Measurements from ENCODE around the gene LURAP1L. TPM values are rescaled to one million over a fixed set of nuclear protein-coding genes. Genes with fewer than 3 reads are reported as not detected.

The LURAP1L gene
- total RNA-seq, 1 experiment from 2014 or later, result 26.8 TPM

DNA sequence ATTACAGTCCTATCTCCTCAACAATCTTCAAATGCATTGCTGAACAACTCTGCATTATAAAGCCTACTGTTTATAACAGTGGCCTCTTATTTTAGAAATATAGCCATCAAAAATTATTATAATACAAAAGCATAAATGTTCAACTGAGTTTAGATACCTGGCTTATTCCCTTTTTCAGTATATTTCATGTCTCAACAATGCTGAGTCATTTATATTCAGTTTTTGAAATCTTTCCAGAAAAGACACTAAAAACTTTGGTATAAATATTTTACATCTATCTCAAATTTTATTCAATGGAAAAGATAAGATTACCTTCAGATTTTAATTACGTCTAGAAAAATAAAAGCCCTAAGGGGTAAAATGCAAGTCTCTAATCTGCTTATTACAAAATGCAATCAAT, 37.9 kb downstream of the LURAP1L start:
- no peak for DNase-seq (ENCODE audit: low spot score)

DNA sequence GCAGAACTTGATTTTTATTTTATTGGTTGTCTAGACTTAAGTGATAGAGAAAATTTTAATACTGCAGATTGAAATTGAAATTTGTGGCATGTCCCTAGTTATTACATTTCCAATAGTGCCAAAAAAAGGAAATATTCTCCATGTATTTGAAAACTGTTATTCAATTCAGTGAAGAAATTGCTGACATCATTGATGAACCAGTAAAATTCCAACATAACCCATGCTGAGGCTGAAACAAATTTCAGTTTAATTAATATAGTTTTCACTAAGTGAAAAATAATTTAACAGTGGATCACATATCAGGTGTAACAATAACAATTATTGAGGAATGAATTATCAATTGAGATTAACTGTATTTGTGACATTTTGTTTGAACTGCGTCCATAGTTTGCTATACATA, 38.7 kb downstream of the LURAP1L start:
- no peak for DNase-seq (ENCODE audit: low spot score)

DNA sequence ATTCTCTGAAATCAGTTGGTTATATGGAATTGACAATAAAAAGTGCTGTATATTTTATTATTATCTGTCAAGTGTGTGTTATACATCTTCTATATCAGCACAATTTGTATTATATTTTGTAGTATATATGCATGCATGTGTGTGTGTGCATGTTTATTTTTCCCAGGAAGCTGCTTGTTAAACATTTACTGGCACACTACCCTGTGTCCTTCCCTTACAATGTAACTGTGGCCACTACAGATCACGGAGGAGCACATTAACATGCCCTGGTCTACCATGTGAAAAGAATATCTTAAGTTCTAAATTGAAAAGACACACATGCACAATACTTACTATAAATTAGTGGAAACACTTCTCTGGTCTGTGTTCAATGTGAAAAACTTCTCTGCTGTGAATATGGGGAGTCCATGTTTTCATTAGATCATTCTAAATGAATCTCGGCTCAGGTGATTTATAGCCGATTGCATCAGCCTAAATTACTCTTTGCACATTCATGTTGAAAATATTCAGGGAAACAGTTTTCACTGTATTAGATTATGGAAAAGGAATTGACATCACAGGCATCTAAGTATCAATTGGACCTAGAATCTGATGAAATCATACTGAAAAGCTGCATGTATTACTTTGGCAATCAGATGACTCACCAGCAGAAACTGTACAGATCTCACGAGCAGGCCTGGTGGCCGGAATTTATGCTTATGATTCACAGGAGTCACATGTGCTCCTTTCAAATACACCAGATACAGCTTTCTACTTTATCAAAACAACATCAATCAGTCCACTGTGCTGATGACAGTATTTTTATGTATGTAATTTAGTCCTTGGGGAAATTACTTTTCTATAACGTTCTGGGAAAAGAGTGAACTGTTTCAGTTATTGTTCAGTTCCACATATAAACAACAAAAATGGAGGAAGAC, 39.4 kb downstream of the LURAP1L start:
- DNase-seq (ENCODE audit: low spot score), result peak; percentile 92

DNA sequence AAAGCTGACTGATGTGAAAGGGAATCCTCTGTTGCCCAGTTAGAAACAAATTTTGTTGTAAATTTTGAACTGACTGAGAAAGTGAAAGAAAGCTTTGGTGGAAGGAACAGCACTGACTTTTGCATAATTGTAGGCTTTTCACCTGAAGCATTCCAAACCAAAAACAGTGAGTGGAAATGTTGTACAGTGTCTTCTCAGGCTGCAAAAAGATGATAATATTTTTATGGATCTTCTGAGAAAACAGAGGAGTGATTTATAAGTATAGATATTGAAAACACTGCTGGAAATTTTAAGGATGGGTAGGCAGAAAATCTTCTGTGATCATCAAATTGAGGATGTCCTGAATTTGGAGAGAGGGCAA, 40.0 kb downstream of the LURAP1L start:
- DNase-seq (ENCODE audit: low spot score), result no peak

DNA sequence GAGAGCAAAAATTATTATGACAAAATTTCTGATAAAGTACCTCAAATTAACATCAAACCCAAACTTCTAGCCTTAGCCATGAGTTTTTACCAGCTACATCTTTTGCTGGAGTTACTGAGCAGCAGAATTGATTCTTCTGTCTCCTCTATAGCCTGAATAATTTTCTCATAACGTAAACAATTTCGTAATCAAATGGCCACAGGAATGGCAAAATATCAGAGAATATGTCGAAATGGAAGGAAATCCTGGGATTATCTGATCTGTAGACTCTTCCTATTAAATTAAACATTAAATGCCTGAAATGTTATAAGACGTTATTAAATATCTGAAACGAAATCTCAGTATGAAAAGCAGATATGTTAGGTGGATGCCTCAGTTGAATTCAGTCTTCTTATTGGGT, 41.1 kb downstream of the LURAP1L start:
- no peak for DNase-seq (ENCODE audit: low spot score)

DNA sequence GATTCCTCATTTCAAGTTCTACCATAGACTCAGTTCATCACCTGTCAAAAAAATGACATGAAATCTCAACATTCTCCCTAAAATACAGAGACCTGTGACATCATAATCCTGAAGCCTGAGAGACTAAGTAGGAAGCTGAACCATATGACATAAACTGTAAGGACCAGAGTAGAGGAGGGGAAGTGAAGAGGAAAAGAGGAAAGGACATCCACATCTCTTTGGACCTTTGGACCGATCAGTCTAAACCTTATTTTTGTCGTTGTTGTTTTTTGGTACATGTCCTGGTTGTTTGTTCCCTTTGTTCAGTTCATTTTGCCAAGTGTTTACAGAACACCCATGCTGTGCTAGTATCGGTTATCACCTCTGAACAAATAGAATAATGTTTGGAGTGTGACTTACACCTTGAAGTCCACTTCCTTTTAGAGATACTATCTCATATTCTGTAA, 41.9 kb downstream of the LURAP1L start:
- DNase-seq (ENCODE audit: low spot score), result peak; percentile 59

DNA sequence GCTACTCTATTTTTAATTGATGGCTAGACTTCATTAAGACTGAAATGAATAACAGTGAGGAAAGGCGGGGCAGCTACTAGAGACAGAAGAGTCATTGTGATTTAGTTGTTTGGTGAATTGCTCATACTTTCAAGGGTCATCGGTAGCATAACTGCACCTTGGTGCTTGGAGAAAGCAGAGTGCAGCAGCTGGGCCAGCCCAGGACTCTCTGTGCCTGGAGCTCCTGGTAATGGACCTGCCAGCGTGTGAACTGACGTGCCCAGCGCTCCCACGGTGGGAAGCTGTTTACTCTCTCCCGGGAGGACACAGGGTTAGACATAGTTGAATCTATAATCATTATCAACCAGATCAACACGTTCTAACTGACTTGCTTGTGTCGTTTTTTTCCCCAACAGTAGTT, 42.9 kb downstream of the LURAP1L start:
- peak; percentile 88 for DNase-seq (ENCODE audit: low spot score)

DNA sequence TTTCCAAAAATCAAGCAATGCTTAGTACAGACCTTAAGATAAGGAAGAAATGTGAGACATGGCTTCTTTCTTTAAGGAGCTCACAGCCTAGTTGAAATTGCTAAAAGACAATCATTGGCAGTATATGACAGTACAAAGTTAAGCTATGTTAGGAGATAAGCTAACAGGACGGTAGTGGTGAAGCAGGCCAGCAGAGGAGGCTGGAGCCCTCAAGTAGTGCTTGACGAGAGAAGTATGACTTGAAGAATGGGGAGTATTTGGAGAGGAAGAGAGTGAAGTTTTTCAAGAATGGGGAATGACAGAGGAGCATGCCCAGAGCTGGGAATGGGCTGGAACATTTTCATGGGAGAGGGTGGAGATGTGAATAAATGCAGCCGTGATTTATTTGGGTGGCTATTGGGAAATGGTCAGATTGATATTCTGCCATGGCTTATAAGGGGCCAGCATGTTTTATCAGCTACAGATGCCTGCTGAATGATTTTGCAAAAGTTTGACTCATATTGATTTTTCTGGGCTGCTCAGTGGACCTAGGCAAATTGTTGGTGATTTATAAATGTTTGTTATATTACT, 43.7 kb downstream of the LURAP1L start:
- peak; percentile 62 for DNase-seq (ENCODE audit: low spot score)

DNA sequence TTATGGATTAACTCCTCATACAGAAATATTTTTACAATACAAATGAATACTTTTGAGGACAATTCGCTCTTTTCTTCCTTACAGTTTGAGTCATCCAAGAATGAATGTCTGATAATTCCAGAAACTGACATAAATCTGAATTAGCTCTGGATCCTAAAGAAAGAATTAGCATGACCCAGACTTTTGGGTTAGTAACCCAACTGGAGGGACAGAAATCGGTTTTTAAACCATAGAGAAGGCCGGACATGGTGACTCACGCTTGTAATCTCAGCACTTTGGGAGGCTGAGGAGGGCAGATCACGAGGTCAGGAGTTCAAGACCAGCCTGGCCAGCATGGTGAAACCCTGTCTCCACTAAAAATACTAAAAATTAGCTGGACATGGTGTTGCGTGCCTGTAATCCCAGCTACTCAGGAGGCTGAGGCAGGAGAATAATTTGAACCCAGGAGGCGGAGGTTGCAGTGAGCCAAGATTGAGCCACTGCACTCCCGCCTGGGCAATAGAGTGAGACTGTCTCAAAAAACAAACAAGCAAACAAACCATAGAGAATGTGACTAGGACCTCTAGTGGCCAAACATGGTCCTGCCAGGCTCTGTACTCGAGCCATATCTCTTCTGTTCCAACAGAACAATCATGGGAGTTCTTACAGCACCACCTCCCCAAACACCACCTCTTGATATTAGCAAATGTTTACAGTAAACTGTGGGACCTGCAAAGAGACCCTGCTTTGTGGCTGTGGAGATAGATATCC, 44.8 kb downstream of the LURAP1L start:
- DNase-seq (ENCODE audit: low spot score), result peak; percentile 45

DNA sequence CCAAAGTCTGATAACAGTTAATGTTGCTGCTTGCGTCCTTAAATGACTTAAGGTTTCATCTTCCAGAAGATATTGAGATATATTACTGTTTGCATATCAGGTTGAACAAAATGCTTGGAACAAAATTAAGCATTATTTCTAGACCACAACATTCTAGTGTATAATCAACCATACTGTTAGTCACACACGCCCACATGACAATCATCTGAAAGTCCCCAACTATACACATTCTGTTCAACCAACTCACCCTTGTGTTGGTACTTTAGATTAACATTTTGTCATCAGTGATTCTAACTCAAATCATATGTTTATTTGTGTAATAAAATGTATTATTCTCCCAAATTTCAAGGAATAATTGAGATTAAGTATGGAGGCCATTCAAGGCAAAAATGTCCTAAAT, 47.3 kb downstream of the LURAP1L start:
- no peak for DNase-seq (ENCODE audit: low spot score)

DNA sequence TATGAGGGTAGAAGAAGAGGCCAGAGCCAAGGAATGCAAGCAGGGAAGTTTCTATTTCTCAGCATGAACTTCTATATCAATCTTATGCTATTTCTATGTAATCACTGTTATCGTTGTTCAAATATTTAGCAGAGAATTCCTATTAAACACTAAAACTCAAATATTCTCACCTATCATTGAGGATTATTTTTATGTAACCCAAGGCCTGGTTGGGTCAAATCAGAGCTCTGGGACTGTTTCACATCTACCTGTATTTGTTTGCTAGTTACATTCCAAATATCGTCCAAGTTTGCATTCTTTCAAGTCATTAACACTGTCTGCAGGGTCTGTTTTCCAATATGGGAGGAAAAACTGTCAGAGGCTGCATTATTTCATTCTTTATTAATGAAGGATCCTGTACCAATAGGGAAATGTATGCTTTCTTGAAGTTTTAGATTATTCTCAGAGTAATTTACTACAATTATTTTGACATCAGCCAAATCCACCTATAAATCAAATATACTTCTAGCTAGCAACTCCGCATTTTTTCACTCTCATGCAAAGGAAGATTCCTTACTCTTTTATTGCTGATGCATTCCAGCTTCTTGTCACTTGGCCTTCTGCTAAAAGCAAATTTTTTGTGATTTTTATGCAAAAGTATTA, 52.2 kb downstream of the LURAP1L start:
- DNase-seq (ENCODE audit: low spot score), result no peak

DNA sequence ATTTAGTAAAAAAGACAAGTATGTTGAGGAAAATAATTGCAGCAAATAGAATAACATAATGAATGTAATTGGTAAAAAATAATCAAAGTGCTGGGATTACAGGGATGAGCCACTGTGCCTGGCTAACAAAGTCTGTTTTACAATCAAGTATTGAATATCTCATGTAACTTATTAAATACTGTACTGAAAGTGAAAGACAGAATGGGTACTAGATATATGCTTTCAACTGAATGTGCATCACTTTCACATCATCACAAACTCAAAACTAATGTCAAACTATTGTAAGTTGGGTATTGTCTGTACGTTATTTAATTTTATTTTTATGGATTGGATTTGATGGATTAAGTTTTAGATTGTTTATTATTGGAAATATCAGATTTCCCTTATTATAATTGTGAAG, 58.9 kb downstream of the LURAP1L start:
- DNase-seq (ENCODE audit: low spot score), result no peak

DNA sequence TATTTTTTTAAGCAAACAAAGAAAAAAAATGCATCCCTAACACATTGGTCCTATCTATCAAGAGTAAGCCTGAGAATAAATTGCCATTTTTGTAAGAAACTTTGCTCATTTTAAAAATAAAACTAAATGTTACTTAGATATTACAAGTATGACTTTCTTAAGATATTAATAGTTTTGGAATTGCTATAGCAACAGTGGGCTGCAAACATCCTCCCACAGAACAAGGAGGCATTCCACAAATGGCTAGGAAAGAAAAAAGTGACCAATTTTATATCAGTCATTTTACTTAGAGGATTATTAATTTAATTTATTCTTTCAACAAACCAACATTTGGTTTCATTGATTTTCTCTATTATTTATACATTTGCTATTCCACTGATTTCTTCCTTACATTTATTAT, 63.7 kb downstream of the LURAP1L start:
- DNase-seq (ENCODE audit: low spot score), result no peak

DNA sequence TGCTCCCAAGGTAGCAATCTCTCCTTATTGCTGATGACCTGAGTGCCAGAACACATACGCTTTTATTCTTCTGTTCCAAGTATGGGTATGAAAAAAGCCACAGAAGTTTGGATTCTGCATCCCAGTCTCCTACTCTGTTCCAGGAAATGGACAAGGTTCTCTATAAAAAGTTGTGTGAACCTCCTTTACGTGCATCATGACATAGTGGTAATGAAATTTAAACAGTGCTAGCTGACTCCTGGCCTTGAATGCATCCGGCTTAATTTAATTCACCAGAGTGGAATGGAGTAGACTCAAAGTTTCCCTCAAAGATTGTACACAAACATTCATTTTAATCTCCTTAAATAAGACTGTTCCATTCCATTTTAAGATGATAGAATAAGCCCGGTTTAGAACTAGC, 68.9 kb downstream of the LURAP1L start:
- no peak for DNase-seq (ENCODE audit: low spot score)

DNA sequence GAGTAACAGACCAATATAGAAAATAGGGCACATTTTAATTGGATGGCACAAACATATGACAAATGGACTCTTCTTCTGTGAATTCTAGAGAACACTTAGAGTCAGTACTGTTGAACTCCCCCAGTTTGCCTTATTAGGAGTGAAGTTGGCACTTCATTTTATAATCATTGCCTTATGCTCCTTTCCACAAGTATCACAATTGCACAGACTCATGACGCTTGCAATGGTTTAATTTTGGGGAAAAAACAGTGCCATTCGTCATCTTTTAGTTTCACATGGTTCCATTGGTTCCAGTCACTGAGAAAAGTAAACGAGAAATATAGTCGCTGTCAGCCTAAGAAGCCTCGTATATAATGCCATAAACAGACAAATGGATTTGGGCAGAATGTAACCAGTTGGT, 71.2 kb downstream of the LURAP1L start:
- no peak for DNase-seq (ENCODE audit: low spot score)

DNA sequence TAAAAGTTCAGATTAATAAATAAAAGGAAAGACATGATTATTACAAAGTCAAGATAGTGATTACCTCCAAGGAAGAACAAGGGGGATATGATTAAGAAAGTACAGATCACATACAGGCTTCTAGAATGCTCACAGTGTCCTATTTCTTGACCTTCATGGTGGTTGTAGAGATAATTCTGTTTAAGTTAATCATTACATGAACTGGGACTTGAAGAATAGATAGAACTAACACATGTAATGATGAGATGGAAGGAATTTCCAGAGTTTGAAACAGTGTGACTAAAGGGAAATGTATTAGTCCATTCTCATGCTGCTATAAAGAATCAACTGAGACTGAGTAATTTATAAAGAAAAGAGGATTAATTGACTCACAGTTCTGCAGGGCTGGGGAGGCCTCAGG, 72.7 kb downstream of the LURAP1L start:
- no peak for DNase-seq (ENCODE audit: low spot score)

DNA sequence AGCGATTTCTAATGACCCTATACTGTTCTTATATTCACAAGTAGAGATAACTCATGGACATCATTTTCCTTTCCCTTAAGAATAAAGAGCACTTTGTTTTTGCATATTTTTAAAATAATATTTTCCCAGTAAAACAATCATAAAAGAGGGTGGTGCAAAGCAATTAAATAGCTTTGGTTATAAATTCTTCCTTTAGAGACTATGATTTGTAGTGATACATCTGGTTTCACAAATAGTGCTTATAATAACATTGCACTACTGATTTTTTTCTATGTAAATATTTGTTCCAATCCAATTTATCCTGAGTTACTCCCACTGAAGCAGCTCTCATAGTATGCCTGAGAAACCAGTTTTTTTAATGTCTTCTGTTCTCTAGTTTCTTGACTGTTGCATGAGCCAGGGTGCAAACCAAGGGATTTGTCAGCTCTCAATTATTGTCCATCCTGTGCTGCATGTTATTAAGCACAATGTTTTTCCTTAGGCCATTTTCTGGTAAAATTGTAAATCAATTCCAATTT, 74.7 kb downstream of the LURAP1L start:
- DNase-seq (ENCODE audit: low spot score), result peak; percentile 56

DNA sequence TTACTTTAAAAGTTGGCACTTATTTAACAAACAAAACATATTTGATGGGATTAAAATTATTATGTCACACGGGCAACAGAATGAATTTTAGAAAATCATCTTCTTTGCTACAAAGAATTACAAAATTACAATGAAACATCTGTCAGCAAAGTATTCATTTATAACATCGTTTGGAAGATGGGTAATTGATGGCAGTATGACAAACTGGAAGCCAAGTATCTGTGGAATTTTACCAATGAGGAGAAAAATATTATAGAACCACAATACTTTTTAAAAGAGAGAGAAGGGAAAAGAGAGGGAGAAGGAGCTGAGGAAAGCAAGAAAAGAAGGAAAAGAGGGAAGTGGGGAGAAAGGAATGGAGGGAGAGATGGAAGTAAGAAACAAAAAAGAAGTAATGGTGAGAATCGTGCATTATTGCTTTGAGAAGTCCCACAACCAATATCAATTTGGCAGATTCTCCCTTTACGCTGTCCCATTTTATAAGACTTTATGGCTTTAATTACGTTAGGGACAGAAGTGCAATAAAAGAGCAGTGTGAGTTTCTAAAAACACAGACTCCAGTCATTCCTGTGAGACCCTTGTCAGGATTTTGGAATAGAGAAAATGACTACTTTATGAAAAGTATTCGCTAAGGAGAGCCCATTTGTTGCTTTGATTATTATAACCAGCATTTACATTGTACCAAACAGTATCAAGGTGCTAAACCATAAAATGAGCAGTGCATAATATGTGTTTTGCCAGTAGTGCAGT, 76.7 kb downstream of the LURAP1L start:
- DNase-seq (ENCODE audit: low spot score), result no peak

DNA sequence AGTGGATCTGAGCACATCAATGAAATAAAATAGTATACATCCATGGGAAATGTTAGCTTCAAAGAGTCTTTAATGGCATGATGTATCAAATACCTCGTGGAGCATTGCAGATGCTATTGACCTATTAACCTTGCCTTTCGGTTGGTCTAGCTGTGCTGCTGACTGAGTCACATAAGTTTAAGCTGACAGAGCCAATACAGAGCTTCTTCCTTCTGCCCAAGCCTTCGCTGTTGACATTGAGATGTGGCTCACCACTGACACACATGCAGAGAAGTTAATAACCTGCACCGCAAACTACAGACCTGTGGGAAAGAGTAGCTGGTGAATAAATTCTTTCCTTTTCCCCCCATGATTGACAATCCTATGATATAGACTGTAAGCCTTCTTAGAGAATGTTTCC, 78.2 kb downstream of the LURAP1L start:
- no peak for DNase-seq (ENCODE audit: low spot score)

DNA sequence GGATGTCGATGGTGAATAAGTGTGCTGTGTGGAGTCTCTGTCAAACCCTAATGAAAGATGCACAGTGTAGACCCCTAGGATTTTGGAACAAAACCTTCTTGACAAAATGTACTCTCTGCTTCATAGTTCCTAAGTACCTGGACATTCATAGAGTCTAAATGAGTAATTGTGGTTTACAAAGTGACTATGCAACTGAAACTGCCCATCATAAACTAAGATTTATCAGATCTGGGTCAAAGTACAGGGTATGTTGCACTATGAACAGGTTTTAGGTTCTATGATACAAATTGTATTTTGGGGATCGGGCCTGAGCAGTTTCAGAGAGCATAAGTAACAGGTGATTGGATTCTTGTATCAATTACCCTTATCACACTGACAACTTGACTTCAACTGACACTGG, 79.4 kb downstream of the LURAP1L start:
- peak; percentile 14 for DNase-seq (ENCODE audit: low spot score)

DNA sequence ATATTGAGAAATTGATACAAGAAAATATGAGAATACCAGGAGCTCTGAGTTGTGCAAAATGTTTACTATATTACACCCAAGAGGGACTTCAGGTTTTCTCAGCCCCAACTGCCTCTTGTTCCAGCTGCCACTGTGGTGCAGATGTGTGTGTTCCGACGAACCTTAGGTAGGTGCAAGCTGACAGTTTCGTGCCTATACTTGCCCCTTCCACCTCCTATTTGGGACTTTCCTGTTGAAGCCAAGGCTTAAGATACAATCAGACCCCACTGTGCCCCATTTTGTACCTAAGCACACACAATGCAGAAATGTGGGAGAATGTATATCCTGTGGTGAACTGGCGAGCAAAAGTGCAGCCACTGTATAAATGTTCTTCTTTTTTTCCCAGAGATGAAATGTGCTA, 80.2 kb downstream of the LURAP1L start:
- no peak for DNase-seq (ENCODE audit: low spot score)

Data from HT-29 (cell line).